Measurements from ENCODE around the gene PMEL.
A peak's percentile ranks its signal among the peaks of the same experiment; 100 is the strongest.

The PMEL gene

DNA sequence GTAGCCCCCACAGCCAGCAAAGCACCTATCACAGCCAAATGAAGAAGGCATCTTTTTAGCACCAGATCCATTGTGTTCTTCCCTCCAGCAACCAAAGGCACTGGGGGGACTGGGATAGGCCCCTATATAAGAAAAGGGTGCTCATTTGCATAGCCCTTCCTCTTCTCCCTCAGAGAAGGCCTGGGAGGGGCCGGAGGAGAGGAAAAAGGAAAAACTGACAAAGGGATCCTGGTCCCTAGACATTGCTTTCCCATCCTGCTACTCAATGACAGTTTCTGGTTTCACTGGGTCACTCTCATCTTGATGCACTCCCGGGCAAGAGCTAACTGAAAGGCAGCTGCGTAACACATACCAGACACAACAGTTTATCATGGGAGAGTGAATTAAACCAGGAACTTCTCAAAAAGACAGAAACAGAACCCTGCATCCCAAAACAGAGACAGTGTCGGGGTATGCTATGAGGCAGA is at the start of gene PMEL:
Gene PMEL, minus strand, starts transcription at position 102 of the 467 bp plus-strand sequence. Its CDS starts 31 bp downstream, at position 71.
- TF ChIP-seq CTCF (IDR thresholded peaks at IDR 0.05; ENCODE audit: control insufficient read depth, insufficient read depth, low read depth, low read length, missing control alignments): no peak
- no peak for DNase-seq (ENCODE audit: low read depth)
- H3K4me3 ChIP-seq (ENCODE audit: control insufficient read depth, low read depth, low read length): peak within 1 kb of the TSS; percentile 81

GRCh38 chr12:56014205-56014604 is 48.4 kb upstream of the PMEL start:
- no peak for TF ChIP-seq CTCF (IDR thresholded peaks at IDR 0.05; ENCODE audit: control insufficient read depth, insufficient read depth, low read depth, low read length, missing control alignments)
- no peak overlapping the region for H3K4me3 ChIP-seq (ENCODE audit: control insufficient read depth, low read depth, low read length)
- no peak for DNase-seq (ENCODE audit: low read depth)

DNA sequence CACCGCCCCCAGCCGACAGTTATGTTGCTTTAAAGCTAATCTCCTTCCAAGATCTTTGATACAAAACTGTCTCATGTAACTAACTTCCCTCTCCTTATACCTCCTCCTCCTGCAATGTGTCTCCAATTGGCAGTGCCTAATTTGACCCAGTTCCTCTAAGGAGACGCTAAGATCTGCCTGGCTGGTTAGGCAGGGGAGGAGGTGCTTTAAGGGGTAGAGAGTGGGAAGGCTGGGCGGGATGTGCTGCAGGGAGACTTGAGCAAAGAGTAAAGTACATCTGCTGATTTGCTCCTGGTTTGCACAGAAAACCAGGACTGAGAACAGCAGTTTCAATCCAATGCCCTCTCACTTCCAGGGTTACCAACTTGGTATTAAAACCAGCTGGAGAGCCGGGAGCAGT is 47.6 kb upstream of the PMEL start:
- TF ChIP-seq CTCF (IDR thresholded peaks at IDR 0.05; ENCODE audit: control insufficient read depth, insufficient read depth, low read depth, low read length, missing control alignments): no peak
- no peak overlapping the region for H3K4me3 ChIP-seq (ENCODE audit: control insufficient read depth, low read depth, low read length)
- DNase-seq (ENCODE audit: low read depth): no peak

- DNase-seq (ENCODE audit: low read depth): no peak
- H3K4me3 ChIP-seq (ENCODE audit: control insufficient read depth, low read depth, low read length): no peak overlapping the region
- TF ChIP-seq CTCF (IDR thresholded peaks at IDR 0.05; ENCODE audit: control insufficient read depth, insufficient read depth, low read depth, low read length, missing control alignments): no peak
These were observed 45.8 kb upstream of the PMEL start for GRCh38 chr12:56011509-56012090.

GRCh38 chr12:56010111-56010570 is 44.3 kb upstream of the PMEL start:
- TF ChIP-seq CTCF (IDR thresholded peaks at IDR 0.05; ENCODE audit: control insufficient read depth, insufficient read depth, low read depth, low read length, missing control alignments): no peak
- no peak for DNase-seq (ENCODE audit: low read depth)
- no peak overlapping the region for H3K4me3 ChIP-seq (ENCODE audit: control insufficient read depth, low read depth, low read length)

DNA sequence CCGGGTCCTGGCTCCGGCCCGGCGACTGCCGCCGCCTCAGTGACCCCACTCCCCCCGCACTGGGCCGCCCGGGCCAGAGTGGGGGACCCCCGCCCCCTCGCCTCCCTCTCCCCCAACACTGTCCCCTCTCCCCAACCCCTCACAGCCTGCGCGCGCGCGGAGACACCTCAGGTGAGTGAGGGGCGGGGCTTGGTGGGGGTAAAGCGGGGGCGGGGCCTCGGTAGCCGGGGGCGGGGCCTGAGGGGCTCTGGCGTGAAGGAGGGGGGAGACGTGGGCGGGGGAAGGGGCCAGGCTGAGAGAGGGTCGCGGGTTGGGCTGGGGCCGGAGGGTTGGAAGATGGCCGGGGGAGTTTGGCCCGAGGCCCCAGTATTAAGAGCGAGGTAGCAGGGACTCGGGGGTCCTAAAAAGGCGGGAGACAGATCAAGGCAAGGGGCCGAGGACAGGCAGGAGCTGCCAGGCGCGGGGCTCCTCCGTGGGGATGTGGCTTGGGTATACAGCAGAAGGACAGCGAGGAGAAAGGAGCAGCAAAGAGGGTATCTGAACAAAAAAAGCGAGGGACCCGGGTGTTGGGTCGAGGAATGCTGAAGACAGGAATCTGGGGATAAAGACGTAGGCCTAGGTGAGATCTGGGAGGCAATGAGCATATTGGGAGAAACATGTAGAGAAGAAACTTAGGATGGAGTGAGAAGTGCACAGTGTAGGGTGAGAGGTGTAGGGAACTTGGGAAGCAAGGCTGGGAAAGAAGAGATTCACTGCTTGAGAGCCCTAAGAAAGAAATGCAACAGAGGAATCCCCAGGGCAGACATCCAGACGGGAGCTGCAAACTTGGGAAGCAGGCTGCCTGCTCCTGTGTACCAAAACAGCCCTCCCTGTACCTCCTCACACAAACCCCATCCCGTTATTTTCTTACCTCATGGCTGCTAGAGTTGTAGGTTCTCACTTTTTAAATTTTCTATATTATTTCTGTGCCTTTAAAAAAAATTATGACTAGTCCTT is 42.0 kb upstream of the PMEL start:
- no peak for DNase-seq (ENCODE audit: low read depth)
- no peak for TF ChIP-seq CTCF (IDR thresholded peaks at IDR 0.05; ENCODE audit: control insufficient read depth, insufficient read depth, low read depth, low read length, missing control alignments)
- peak overlapping the region; percentile 77 for H3K4me3 ChIP-seq (ENCODE audit: control insufficient read depth, low read depth, low read length)

Data from AG09309 (cell line).